ENCODE data around the gene NGFR.

GRCh38 chr17:49464049-49464448 lies 31.0 kb upstream of the NGFR start:
- TF ChIP-seq, protein P1, sequence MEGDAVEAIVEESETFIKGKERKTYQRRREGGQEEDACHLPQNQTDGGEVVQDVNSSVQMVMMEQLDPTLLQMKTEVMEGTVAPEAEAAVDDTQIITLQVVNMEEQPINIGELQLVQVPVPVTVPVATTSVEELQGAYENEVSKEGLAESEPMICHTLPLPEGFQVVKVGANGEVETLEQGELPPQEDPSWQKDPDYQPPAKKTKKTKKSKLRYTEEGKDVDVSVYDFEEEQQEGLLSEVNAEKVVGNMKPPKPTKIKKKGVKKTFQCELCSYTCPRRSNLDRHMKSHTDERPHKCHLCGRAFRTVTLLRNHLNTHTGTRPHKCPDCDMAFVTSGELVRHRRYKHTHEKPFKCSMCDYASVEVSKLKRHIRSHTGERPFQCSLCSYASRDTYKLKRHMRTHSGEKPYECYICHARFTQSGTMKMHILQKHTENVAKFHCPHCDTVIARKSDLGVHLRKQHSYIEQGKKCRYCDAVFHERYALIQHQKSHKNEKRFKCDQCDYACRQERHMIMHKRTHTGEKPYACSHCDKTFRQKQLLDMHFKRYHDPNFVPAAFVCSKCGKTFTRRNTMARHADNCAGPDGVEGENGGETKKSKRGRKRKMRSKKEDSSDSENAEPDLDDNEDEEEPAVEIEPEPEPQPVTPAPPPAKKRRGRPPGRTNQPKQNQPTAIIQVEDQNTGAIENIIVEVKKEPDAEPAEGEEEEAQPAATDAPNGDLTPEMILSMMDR (IDR thresholded peaks at IDR 0.05; ENCODE audit: insufficient read depth, low read length, poor library complexity, severe bottlenecking): no peak
- TF ChIP-seq EZH2phosphoT487 (conservative IDR thresholded peaks at IDR 0.05; ENCODE audit: low read length): no peak
